A204.1 (cell line): ENCODE data around the gene SYT2.
"Not testable (repeated sequence)": the region's sequence is repeated elsewhere in the genome, so short reads cannot be mapped to it uniquely, and the experiment has no call there.

ENCODE experiments used
- FAIRE-seq: peaks from 2 replicates; lab custom pipeline; 2012; peaks lifted over from hg19 to GRCh38; lab: Jason Lieb, UNC

The SYT2 gene

GRCh38 chr1:202590975-202591411 is 119.3 kb downstream of the SYT2 start:
- FAIRE-seq: no peak

GRCh38 chr1:202590126-202590525 is 120.1 kb downstream of the SYT2 start:
- FAIRE-seq: no peak

GRCh38 chr1:202589190-202589930 is 120.9 kb downstream of the SYT2 start:
- FAIRE-seq: no peak

DNA sequence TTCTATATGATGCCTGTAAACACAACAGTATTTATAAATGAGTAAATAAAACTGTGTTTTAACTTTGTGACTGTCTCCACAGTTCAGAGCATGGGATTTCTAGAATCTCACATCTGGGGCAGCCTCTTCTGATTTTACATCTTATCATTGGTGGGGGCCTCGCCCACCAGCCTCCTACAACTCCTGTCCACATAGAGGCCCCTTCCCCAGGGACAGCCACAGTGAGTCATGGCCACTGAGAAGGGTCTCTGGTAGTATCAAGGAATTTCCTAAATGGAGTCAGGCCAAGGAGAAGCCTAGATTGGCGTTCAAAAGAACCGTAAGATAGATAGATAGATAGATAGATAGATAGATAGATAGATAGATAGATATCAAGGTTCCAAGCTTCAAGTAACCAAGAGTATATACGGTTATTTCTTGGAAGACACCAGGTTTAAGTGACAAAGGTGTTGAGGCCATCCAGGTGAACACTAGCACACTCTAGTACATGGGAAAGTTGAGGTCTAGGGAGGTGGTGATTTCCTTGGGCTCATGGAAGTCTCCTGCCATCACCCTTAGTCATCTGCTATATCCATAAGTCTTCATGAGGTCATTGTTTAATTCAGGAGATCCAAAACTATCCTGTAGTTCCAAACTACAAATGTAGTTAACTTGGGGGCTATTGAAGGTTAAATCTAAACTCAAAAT is 121.6 kb downstream of the SYT2 start:
- no peak for FAIRE-seq

GRCh38 chr1:202587859-202588485 is 122.3 kb downstream of the SYT2 start:
- no peak for FAIRE-seq

DNA sequence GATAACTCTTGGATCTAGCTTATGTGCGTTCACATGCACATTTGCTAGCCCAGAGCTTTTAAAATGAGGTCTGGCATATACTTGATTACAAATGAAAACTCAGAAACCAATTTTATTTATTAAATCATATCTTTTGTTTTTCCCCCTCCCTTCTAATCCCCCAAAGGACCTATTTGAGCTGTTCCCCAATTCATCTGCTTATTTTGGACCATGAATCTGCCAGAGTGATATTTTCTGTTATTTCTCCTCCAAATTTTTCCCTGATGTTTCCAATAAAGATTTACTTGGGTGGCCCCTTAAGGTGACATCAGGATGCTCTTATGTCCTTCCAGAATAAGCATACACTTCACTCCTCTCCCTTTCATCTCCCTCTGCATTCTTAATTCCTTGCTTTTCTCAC is 123.4 kb downstream of the SYT2 start:
- FAIRE-seq: no peak

DNA sequence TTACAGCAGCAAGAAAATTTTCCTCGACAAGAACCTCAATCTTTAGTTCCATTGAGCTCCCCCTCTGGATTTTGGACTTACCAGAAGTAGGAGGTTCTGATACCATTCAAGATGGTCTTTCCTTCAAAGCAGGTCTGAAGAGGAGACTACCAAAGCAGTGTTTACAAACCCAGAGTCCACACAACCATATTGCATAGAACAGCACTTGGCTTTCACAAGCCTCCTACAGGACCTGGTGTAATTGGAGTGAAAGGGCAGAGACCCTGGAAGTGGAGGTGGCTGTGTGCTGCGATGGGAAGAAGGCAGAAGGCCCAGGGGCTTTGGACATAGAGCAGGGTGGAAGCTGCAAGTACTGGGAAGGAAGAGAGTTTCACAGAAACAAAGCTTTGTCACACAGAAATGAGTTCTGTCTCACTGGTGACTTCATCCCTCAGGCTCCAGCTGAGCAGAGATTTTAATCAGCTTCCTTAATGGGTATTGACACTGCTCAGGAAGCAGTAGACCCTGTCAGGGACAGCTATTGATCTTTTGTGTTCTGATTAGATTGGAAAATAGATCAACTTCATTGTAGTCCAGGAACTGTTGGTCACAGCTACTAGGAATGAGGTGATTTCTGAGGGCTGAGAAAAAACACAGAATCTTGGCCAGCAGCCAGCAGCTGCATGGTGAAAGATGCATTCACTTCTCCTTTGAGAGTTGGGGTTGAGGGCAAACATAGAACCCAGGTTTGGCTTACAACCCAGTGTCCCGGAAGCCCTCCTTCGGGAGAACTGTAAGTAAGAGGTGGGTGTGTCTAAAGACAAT is 124.0 kb downstream of the SYT2 start:
- FAIRE-seq: no peak

DNA sequence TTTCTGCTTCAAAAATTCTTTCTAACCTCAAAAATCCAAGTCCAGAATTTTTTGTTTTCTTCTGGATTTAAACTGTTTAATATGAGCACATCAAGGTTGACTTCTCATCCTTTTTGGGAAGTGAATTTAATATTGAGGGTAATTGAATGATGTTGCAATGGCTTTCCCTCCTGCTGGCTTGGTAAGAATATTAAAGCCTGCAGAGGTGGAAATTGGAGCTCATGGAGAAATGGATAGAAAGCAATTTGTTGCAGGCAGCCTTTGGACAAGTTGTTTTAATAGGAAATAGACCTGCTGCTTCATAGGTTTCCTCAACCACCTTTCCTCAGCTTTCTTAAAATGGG is 124.7 kb downstream of the SYT2 start:
- FAIRE-seq: no peak

DNA sequence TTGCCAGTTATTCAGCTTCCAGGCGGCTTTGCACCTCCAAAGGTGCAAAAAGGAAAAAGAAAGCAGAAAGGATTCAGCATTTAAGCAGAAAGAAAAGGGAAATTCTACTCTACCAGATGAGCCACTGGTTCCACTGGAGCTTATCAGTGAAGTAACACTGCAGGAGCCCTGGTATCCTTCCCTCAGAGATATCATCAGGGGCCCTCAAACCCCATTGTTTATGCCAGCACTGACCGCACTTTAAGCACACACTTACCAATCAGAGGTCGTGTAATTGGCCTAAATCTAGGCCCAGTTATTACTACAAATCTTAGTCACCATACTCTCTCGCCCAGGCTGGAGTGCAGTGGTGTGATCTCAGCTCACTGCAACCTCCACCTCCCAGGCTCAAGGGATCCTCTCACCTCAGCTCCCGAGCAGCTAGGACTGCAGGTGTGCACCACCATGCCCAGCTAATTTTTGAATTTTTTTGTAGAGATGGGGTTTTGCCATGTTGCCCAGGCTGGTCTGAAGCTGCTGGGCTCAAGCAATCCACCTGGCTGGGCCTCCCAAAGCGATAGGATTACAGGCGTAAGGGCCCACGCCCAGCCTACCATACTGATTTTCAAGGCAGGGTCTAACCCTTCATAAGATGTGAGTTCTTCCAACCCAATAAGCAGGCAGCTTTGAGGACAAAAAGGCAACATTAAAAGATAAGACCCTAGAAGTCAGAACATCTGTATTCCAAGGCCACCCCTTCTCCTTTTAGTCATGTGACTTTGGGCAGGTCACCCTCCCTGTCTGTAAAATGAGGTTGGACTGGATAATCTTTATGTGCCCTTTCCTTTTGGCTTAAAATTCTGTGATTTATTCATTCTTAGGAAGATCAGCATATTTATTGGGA is 125.3 kb downstream of the SYT2 start:
- no peak for FAIRE-seq

DNA sequence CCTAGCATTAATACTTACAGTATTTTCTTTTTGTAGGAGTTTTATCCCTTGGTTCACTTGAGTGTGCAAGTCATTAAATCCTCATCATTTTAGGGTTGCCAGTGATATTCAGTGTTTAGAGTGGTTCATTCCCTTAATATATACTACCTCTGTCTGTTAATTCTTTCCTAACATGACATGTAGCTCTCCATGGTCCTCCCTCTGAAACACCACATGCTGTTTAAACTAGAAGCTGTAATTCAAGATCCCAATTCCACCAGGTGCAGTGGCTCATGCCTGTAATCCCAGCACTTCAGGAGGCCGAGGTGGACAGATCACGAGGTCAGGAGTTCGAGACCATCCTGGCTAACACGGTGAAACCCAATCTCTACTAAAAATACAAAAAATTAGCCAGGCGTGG is 127.9 kb downstream of the SYT2 start:
- not testable (repeated sequence) for FAIRE-seq

- no peak for FAIRE-seq
Measured at GRCh38 chr1:202580619-202581018, 129.6 kb downstream of the SYT2 start.

- FAIRE-seq: no peak
Measured at GRCh38 chr1:202579806-202580205, 130.4 kb downstream of the SYT2 start.

GRCh38 chr1:202578565-202578964 is 131.7 kb downstream of the SYT2 start:
- FAIRE-seq: no peak

- FAIRE-seq: no peak
Measured at GRCh38 chr1:202578001-202578504, 132.2 kb downstream of the SYT2 start.

DNA sequence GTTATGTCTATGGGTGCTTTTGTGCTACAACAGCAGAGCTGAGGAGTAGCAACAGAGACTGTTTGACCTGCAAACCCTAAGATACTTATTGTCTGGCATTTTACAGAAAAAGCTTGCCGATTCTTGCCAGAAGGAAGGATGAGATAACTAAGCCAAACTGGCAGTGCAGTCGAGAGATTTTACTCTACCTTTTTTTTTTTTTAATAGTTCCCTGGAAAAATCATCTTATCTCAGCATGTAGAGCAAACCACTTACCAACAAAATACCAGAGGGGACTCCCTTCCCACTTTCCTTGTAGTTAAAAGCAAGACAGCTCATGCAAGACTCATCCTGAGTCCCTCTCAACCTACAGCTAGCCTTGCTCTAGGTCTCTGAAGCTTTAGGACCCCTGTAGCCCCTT is 132.9 kb downstream of the SYT2 start:
- no peak for FAIRE-seq

GRCh38 chr1:202576816-202577215 is 133.4 kb downstream of the SYT2 start:
- no peak for FAIRE-seq

GRCh38 chr1:202575918-202576653 is 134.2 kb downstream of the SYT2 start:
- FAIRE-seq: no peak

DNA sequence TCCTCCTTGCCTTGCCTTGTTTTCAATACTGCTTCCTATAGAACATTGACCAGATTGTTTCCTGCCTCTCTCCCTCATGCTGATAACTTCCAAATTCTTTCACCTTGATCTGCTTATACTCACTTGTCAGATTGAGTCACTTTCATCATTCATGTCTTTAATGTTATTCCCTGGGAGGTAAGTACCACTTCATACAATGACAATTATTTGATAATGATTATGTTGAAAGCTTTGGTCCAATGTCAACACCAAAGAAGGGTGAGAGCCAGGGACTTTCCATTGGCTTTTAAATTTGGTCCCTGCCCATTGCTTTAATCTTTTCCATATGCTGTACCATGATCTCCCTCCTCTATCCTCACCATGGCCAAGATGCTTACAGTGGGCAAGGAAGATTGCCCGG is 137.4 kb downstream of the SYT2 start:
- FAIRE-seq: no peak

- no peak for FAIRE-seq
Measured at GRCh38 chr1:202571719-202572339, 138.4 kb downstream of the SYT2 start.
